ENCODE results near the gene GRIA3.
"Not testable (repeated sequence)": the region's sequence is repeated elsewhere in the genome, so short reads cannot be mapped to it uniquely, and the experiment has no call there.

Gene GRIA3

DNA sequence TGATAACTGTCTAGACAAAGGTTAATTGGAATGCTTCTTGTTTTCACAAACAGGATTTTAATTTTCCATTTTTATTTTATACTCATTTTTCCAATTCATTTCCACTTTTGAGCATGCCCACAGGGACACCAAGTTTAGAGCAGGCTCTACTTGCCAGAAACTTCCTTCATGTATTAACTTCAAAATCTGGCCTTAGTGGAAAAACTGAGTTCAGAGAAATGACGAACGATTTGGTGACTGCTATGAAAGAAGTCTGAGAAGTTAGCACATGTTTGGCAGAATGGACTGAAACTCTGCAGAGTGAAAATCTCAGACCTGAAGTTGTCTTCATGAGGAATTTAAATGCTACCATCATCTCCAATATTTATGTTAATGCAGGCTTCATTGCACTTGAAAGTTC is 334.7 kb downstream of the GRIA3 start:
- FAIRE-seq, result no peak
- no peak for DNase-seq (ENCODE audit: insufficient read length)
- TF ChIP-seq POLR2AphosphoS5 (IDR thresholded peaks at IDR 0.05; ENCODE audit: low read depth, low read length) (no peak), POLR2A (IDR thresholded peaks at IDR 0.05; ENCODE audit: low read depth, low read length) (no peak), TAF1 (IDR thresholded peaks at IDR 0.05; ENCODE audit: borderline replicate concordance, low read depth, low read length) (no peak)

GRCh38 chrX:123525123-123525725 is 341.1 kb downstream of the GRIA3 start:
- TF ChIP-seq POLR2A (IDR thresholded peaks at IDR 0.05; ENCODE audit: low read depth, low read length), result no peak
- no peak for TF ChIP-seq TAF1 (IDR thresholded peaks at IDR 0.05; ENCODE audit: borderline replicate concordance, low read depth, low read length)
- no peak for TF ChIP-seq POLR2AphosphoS5 (IDR thresholded peaks at IDR 0.05; ENCODE audit: low read depth, low read length)
- FAIRE-seq, result no peak
- DNase-seq (ENCODE audit: insufficient read length), result no peak

DNA sequence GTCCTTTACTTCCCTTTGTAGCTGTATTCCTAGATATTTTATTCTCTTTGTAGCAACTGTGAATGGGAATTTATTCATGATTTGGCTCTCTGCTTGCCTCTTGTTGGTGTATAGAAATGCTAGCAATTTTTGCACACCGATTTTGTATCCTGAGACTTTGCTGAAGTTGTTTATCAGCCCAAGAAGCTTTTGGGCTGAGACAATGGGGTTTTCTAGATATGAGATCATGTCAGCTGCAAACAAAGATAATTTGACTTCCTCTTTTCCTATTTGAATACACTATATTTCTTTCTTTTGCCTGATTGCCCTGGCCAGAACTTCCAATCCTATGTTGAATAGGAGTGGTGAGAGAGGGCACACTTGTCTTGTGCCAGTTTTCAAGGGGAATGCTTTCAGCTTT is 346.6 kb downstream of the GRIA3 start:
- not testable (repeated sequence) for FAIRE-seq; DNase-seq (ENCODE audit: insufficient read length)

All from GM12892 (cell line).